PC-3 (cell line): ENCODE measurements around the gene RFTN1.

Source experiments
- CTCF ChIP-seq: fragments of 300-600 bp; sonication (generic); conservative IDR thresholded peaks from 2 replicates; pipeline ENCODE4 v1.5.1; 2017; ENCODE audit warnings: antibody characterized with exemption, low read depth, mild to moderate bottlenecking, low read length
- EZH2 ChIP-seq: fragments of 300-600 bp; sonication (generic); IDR thresholded peaks from one replicate; pipeline ENCODE4 v1.6.1; 2017; ENCODE audit warnings: antibody characterized with exemption, mild to moderate bottlenecking, low read length; ENCODE audit not compliant: unreplicated experiment
- EZH2phosphoT487 ChIP-seq: fragments of 300-600 bp; sonication (generic); IDR thresholded peaks from 2 replicates; pipeline ENCODE4 v1.6.1; 2018; ENCODE audit warnings: mild to moderate bottlenecking, antibody characterized with exemption, low read length, borderline replicate concordance

GRCh38 chr3:16338999-16339398, 174.5 kb downstream of the RFTN1 start:
- TF ChIP-seq CTCF: no peak
- TF ChIP-seq EZH2: no peak
- no peak for TF ChIP-seq EZH2phosphoT487
